ENCODE measurements around the gene TCN1. TPM values are rescaled to one million over a fixed set of nuclear protein-coding genes. Genes with fewer than 3 reads are reported as not detected.

The TCN1 gene
- total RNA-seq, 1 experiment from 2014 or later, result 1.7 TPM

DNA sequence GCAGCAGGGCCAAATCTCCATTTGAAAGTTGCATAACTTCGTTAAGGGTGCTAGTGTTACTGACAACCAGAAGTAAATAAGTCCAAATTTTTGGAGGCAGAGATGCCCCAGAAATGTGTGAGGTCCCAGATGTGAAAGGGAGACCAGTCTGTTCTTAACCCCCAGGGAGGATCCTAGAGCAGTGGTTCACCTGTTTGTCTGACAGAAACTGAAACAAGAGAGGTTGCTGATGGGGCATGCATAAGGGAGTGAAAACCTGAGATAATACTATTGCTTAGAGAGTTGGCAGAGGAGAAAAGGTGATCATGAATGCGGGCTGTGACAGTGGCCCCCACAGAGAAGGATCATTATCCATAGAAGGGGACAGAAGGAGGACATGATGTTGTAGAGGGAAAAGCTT is 24.8 kb downstream of the TCN1 start:
- H3K4me1 ChIP-seq (ENCODE audit: control insufficient read depth in 1 of 2, insufficient read depth in 2 of 2, low read length in 2 of 2), result no peaks in the 10 kb centered on the region
- no peak overlapping the region for H3K4me2 ChIP-seq (ENCODE audit: low read length)
- no peak overlapping the region for H3K27ac ChIP-seq (ENCODE audit: low read depth, low read length)
- no peaks in the 10 kb centered on the region for H3K27me3 ChIP-seq (ENCODE audit: insufficient read depth, low read length)
- no peaks in the 10 kb centered on the region for H3K9me2 ChIP-seq (ENCODE audit: insufficient read depth)
- H3K9me3 ChIP-seq (ENCODE audit: control insufficient read depth in 1 of 2, insufficient read depth in 1 of 2, low read depth in 1 of 2, low read length in 2 of 2), result no peaks in the 10 kb centered on the region
- no peak overlapping the region for H3K4me3 ChIP-seq (replicated peaks in 1 of 2; ENCODE audit: low read depth in 1 of 2, low read length in 2 of 2)
- H3K9ac ChIP-seq (ENCODE audit: low read length), result no peak overlapping the region
- H4K20me1 ChIP-seq (ENCODE audit: insufficient read depth), result no peaks in the 10 kb centered on the region
- RAD21 ChIA-PET (ENCODE audit: low non-redundant PET in 1 of 2, low total read pairs in 2 of 2, uncharacterized antibody in 2 of 2, unreplicated experiment in 2 of 2), result no interaction called here
- no TSS peak for BruUV-seq (replicated peaks)
- DNase-seq (ENCODE audit: low read depth, low spot score) (no peak), ATAC-seq (no peak)
- H3K36me3 ChIP-seq (ENCODE audit: control insufficient read depth in 1 of 2, insufficient read depth in 2 of 2, low read length in 2 of 2), result no peaks in the 10 kb centered on the region
- intact Hi-C loops (cut with micrococcal nuclease), result no loop called here
- H2AFZ ChIP-seq (ENCODE audit: low read depth, low read length, poor library complexity, severe bottlenecking), result no peak overlapping the region
- CTCF ChIA-PET, result no interaction called here
- TF ChIP-seq SP1 (IDR thresholded peaks at IDR 0.05; ENCODE audit: low read depth) (no peak), POLR2AphosphoS5 (IDR thresholded peaks at IDR 0.05; ENCODE audit: low read depth, low read length) (no peak), FOSL1 (IDR thresholded peaks at IDR 0.05; ENCODE audit: low read depth) (no peak), ZFX (IDR thresholded peaks at IDR 0.05) (no peak), RAD21 (IDR thresholded peaks at IDR 0.05; ENCODE audit: low read depth) (no peak)
- TF ChIP-seq, protein P1, sequence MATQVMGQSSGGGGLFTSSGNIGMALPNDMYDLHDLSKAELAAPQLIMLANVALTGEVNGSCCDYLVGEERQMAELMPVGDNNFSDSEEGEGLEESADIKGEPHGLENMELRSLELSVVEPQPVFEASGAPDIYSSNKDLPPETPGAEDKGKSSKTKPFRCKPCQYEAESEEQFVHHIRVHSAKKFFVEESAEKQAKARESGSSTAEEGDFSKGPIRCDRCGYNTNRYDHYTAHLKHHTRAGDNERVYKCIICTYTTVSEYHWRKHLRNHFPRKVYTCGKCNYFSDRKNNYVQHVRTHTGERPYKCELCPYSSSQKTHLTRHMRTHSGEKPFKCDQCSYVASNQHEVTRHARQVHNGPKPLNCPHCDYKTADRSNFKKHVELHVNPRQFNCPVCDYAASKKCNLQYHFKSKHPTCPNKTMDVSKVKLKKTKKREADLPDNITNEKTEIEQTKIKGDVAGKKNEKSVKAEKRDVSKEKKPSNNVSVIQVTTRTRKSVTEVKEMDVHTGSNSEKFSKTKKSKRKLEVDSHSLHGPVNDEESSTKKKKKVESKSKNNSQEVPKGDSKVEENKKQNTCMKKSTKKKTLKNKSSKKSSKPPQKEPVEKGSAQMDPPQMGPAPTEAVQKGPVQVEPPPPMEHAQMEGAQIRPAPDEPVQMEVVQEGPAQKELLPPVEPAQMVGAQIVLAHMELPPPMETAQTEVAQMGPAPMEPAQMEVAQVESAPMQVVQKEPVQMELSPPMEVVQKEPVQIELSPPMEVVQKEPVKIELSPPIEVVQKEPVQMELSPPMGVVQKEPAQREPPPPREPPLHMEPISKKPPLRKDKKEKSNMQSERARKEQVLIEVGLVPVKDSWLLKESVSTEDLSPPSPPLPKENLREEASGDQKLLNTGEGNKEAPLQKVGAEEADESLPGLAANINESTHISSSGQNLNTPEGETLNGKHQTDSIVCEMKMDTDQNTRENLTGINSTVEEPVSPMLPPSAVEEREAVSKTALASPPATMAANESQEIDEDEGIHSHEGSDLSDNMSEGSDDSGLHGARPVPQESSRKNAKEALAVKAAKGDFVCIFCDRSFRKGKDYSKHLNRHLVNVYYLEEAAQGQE (IDR thresholded peaks at IDR 0.05; ENCODE audit: low read depth), result no peak
- TF ChIP-seq, protein P2, sequence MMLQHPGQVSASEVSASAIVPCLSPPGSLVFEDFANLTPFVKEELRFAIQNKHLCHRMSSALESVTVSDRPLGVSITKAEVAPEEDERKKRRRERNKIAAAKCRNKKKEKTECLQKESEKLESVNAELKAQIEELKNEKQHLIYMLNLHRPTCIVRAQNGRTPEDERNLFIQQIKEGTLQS (IDR thresholded peaks at IDR 0.05), result no peak
- POLR2A ChIA-PET, result no interaction called here
- no peaks in the 10 kb centered on the region for H3K79me2 ChIP-seq (ENCODE audit: insufficient read depth, low read length)

DNA sequence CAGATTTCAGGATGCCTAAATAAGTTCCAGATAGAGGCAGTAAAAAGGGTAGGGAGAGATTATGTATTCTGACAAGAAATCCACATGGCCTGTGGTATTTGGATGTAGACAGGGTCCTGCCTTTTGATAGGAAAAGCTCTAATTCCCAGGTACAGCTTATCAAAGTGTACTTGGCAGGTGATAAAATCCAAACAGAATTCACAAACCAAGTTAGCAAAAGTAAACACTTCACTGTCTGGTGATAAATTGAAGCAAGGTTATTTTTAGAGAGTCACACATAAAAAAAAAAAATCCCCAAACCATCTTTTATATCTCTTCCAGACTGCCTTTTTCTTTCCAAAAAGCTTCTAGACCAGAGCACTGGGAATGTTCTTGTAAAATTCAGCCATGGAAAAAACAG is 26.7 kb downstream of the TCN1 start:
- no peak overlapping the region for H2AFZ ChIP-seq (ENCODE audit: low read depth, low read length, poor library complexity, severe bottlenecking)
- no peak overlapping the region for H3K9ac ChIP-seq (ENCODE audit: low read length)
- RAD21 ChIA-PET (ENCODE audit: low non-redundant PET in 1 of 2, low total read pairs in 2 of 2, uncharacterized antibody in 2 of 2, unreplicated experiment in 2 of 2), result no interaction called here
- no peaks in the 10 kb centered on the region for H3K9me3 ChIP-seq (ENCODE audit: control insufficient read depth in 1 of 2, insufficient read depth in 1 of 2, low read depth in 1 of 2, low read length in 2 of 2)
- H3K4me3 ChIP-seq (replicated peaks in 1 of 2; ENCODE audit: low read depth in 1 of 2, low read length in 2 of 2), result no peak overlapping the region
- intact Hi-C loops (cut with micrococcal nuclease), result no loop called here
- no peaks in the 10 kb centered on the region for H3K9me2 ChIP-seq (ENCODE audit: insufficient read depth)
- no peaks in the 10 kb centered on the region for H3K27me3 ChIP-seq (ENCODE audit: insufficient read depth, low read length)
- no peak overlapping the region for H3K4me2 ChIP-seq (ENCODE audit: low read length)
- no peak overlapping the region for H3K27ac ChIP-seq (ENCODE audit: low read depth, low read length)
- no TSS peak for BruUV-seq (replicated peaks)
- ATAC-seq (no peak), DNase-seq (ENCODE audit: low read depth, low spot score) (no peak)
- POLR2A ChIA-PET, result no interaction called here
- no peaks in the 10 kb centered on the region for H3K4me1 ChIP-seq (ENCODE audit: control insufficient read depth in 1 of 2, insufficient read depth in 2 of 2, low read length in 2 of 2)
- no peaks in the 10 kb centered on the region for H3K36me3 ChIP-seq (ENCODE audit: control insufficient read depth in 1 of 2, insufficient read depth in 2 of 2, low read length in 2 of 2)
- CTCF ChIA-PET, result no interaction called here
- H4K20me1 ChIP-seq (ENCODE audit: insufficient read depth), result no peaks in the 10 kb centered on the region
- H3K79me2 ChIP-seq (ENCODE audit: insufficient read depth, low read length), result no peaks in the 10 kb centered on the region
- TF ChIP-seq POLR2A (IDR thresholded peaks at IDR 0.05; ENCODE audit: borderline replicate concordance, extremely low read depth, insufficient read depth, insufficient read length) (no peak), EZH2 (IDR thresholded peaks at IDR 0.05) (no peak), SP1 (IDR thresholded peaks at IDR 0.05; ENCODE audit: low read depth) (no peak), ELF1 (IDR thresholded peaks at IDR 0.05; ENCODE audit: borderline replicate concordance, low read depth) (no peak), YY1 (IDR thresholded peaks at IDR 0.05; ENCODE audit: extremely low read depth, insufficient replicate concordance, low read depth, low read length) (no peak)
- TF ChIP-seq, protein P3, sequence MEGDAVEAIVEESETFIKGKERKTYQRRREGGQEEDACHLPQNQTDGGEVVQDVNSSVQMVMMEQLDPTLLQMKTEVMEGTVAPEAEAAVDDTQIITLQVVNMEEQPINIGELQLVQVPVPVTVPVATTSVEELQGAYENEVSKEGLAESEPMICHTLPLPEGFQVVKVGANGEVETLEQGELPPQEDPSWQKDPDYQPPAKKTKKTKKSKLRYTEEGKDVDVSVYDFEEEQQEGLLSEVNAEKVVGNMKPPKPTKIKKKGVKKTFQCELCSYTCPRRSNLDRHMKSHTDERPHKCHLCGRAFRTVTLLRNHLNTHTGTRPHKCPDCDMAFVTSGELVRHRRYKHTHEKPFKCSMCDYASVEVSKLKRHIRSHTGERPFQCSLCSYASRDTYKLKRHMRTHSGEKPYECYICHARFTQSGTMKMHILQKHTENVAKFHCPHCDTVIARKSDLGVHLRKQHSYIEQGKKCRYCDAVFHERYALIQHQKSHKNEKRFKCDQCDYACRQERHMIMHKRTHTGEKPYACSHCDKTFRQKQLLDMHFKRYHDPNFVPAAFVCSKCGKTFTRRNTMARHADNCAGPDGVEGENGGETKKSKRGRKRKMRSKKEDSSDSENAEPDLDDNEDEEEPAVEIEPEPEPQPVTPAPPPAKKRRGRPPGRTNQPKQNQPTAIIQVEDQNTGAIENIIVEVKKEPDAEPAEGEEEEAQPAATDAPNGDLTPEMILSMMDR (IDR thresholded peaks at IDR 0.05 in 2 of 3, conservative IDR thresholded peaks at IDR 0.05 in 1 of 3; ENCODE audit: borderline replicate concordance in 1 of 3, insufficient read depth in 1 of 3, low read depth in 2 of 3, low read length in 2 of 3), result no peak
- TF ChIP-seq, protein P2 (IDR thresholded peaks at IDR 0.05), result no peak
